CD4-positive, alpha-beta T cell (primary cell): Measurements from ENCODE around the gene TPCN2. TPM values are rescaled to one million over a fixed set of nuclear protein-coding genes. Genes with fewer than 3 reads are reported as not detected.

ENCODE experiments used
- ATAC-seq: fragments of 200-7000 bp; cut with Tn5 transposase; one replicate; pipeline ENCODE4 v1.10.0; 2022; ENCODE audit warnings: mild to moderate bottlenecking; ENCODE audit not compliant: poor library complexity
- CTCF ChIA-PET: fragments of 350-600 bp; sonication (Branson Sonifier 250); formaldehyde crosslinking; loops from one replicate; lab custom pipeline; 2021; ENCODE audit warnings: antibody characterized with exemption, inconsistent platforms; lab: Charles Lee
- POLR2A ChIA-PET: fragments of 350-600 bp; sonication (Branson Sonifier 250); formaldehyde crosslinking; loops from one replicate; lab custom pipeline; 2021; ENCODE audit warnings: antibody characterized with exemption, inconsistent platforms; lab: Charles Lee
- DNase-seq, 14 experiments: peaks; one replicate each; pipeline ENCODE4 v3.0.0-alpha.2; 2013 to 2020; ENCODE audit warnings: mixed read lengths in 2 of 14
- H3K27ac ChIP-seq, 2 donors: one replicate each; pipeline versions ENCODE4 v1.5.1 to v1.7.0; 2013; ENCODE audit warnings: low read length in 2 of 2, low read depth in 1 of 2, mild to moderate bottlenecking in 1 of 2
- H3K27me3 ChIP-seq, 2 experiments: 1 replicate in 1 of 2; 2 replicates in 1 of 2; pipeline versions ENCODE4 v1.6.1 to v1.7.0; 2013; ENCODE audit warnings: low read length in 2 of 2, control low read depth in 1 of 2, mild to moderate bottlenecking in 1 of 2, moderate library complexity in 1 of 2; ENCODE audit not compliant: insufficient read depth in 2 of 2, control insufficient read depth in 1 of 2
- H3K36me3 ChIP-seq: one replicate; pipeline ENCODE4 v1.6.1; 2013; ENCODE audit warnings: low read length, control low read depth; ENCODE audit not compliant: insufficient read depth
- H3K4me1 ChIP-seq: one replicate; pipeline ENCODE4 v1.6.1; 2013; ENCODE audit warnings: low read length, control low read depth; ENCODE audit not compliant: insufficient read depth
- H3K4me3 ChIP-seq: one replicate; pipeline ENCODE4 v1.5.1; 2013; ENCODE audit warnings: mild to moderate bottlenecking, low read length, moderate library complexity
- H3K9me3 ChIP-seq, 2 experiments: 1 replicate in 1 of 2; 2 replicates in 1 of 2; pipeline versions ENCODE4 v1.6.1 to v1.7.0; 2013; ENCODE audit warnings: low read length in 2 of 2, mild to moderate bottlenecking in 2 of 2, control low read depth in 1 of 2, moderate library complexity in 1 of 2; ENCODE audit not compliant: control insufficient read depth in 1 of 2, insufficient read depth in 1 of 2
- H3K27ac Mint-ChIP-seq: one replicate; pipeline ENCODE4 v1.8.0; 2020; ENCODE audit warnings: mixed read lengths
- H3K27me3 Mint-ChIP-seq: one replicate; pipeline ENCODE4 v1.8.0; 2021; ENCODE audit warnings: mixed read lengths
- H3K36me3 Mint-ChIP-seq: one replicate; pipeline ENCODE4 v1.8.0; 2021; ENCODE audit warnings: low read depth, mixed read lengths
- H3K4me1 Mint-ChIP-seq: one replicate; pipeline ENCODE4 v1.8.0; 2021; ENCODE audit warnings: low read depth, mixed read lengths
- H3K4me3 Mint-ChIP-seq: one replicate; pipeline ENCODE4 v1.8.0; 2020; ENCODE audit warnings: mild to moderate bottlenecking, mixed read lengths
- H3K9me3 Mint-ChIP-seq: one replicate; pipeline ENCODE4 v1.8.0; 2020; ENCODE audit warnings: mixed read lengths
- intact Hi-C, 2 experiments: fragments of 100-400 bp; cut with DNase I in 1 of 2; cut with micrococcal nuclease in 1 of 2; formaldehyde crosslinking; loops; one replicate each; pipeline versions ENCODE4 v1.15.1 to v1.9.0; 2023 to 2025; cut with DNase I, micrococcal nuclease
- microRNA-seq: library from miRNA; unstranded; fragments of <30 nt; microRNA quantifications from one replicate; pipeline ENCODE4 v1.2.0, GENCODE V29; 2021; ENCODE audit warnings: borderline microRNAs expressed, borderline replicate concordance
- total RNA-seq, 174 experiments: library from RNA in 2 of 174; stranded (reverse) in 2 of 174; gene quantifications; one replicate each; pipeline ENCODE4 v1.2.3 and lab custom pipeline; 2021 to 2026
- TF ChIP-seq, protein P1 (sequence below): fragments of 200-600 bp; IDR thresholded peaks from one replicate; pipeline ENCODE4 v1.8.0; 2022; ENCODE audit warnings: antibody characterized with exemption, mild to moderate bottlenecking

TPCN2 gene
- total RNA-seq, 2 experiments from 2014 or later: 10.2 to 11.5 TPM

- Histone ChIP-seq H3K9me3 (peaks cover 4 to 26% of the 10 kb centered on the region in 2 experiments), H3K4me1 (no peaks in the 10 kb centered on the region), H3K36me3 (no peaks in the 10 kb centered on the region), H3K4me3 (no peak overlapping the region), H3K27ac (no peak overlapping the region), H3K27me3 (no peaks in the 10 kb centered on the region)
- H3K36me3 Mint-ChIP-seq: no peaks in the 10 kb centered on the region
- no peak overlapping the region for H3K27ac Mint-ChIP-seq
- peaks cover 2% of the 10 kb centered on the region for H3K9me3 Mint-ChIP-seq
- ChIA-PET CTCF (no interaction called here), POLR2A (no interaction called here)
- no peaks in the 10 kb centered on the region for H3K27me3 Mint-ChIP-seq
- no peak overlapping the region for H3K4me3 Mint-ChIP-seq
- TF ChIP-seq, protein P1, sequence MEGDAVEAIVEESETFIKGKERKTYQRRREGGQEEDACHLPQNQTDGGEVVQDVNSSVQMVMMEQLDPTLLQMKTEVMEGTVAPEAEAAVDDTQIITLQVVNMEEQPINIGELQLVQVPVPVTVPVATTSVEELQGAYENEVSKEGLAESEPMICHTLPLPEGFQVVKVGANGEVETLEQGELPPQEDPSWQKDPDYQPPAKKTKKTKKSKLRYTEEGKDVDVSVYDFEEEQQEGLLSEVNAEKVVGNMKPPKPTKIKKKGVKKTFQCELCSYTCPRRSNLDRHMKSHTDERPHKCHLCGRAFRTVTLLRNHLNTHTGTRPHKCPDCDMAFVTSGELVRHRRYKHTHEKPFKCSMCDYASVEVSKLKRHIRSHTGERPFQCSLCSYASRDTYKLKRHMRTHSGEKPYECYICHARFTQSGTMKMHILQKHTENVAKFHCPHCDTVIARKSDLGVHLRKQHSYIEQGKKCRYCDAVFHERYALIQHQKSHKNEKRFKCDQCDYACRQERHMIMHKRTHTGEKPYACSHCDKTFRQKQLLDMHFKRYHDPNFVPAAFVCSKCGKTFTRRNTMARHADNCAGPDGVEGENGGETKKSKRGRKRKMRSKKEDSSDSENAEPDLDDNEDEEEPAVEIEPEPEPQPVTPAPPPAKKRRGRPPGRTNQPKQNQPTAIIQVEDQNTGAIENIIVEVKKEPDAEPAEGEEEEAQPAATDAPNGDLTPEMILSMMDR: no peak
- intact Hi-C loops: no loop called here
- no peaks in the 10 kb centered on the region for H3K4me1 Mint-ChIP-seq
- ATAC-seq (no peak), DNase-seq (no peak)
Observed at GRCh38 chr11:69180226-69180625, 131.5 kb downstream of the TPCN2 start.

DNA sequence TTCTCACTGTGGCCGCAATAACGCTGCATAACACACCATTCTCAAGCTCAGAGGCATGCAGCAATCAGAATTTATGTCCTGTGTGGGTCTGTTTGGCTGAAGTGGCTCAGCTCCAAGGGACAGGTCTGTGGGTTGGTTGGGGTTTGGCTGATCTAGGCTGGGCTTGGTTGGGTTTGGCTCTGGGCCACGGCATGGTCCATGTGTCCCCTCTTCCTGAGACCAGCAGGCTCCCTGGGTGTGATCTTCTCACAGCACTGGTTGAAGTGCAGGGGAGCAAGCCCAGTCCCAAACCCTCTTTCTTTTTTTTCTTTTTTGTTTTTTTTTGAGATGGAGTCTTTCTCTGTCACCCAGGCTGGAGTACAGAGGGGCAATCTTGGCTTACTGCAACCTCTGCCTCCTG is 132.0 kb downstream of the TPCN2 start:
- Histone ChIP-seq H3K4me1 (no peaks in the 10 kb centered on the region), H3K36me3 (no peaks in the 10 kb centered on the region), H3K27me3 (no peaks in the 10 kb centered on the region), H3K9me3 (peaks cover 0 to 22% of the 10 kb centered on the region in 2 experiments), H3K4me3 (no peak overlapping the region), H3K27ac (no peak overlapping the region)
- DNase-seq (no peak), ATAC-seq (no peak)
- Mint-ChIP-seq H3K27me3 (no peaks in the 10 kb centered on the region), H3K9me3 (peaks cover 2% of the 10 kb centered on the region), H3K27ac (no peak overlapping the region), H3K4me3 (no peak overlapping the region), H3K36me3 (no peaks in the 10 kb centered on the region), H3K4me1 (no peaks in the 10 kb centered on the region)
- intact Hi-C loops: no loop called here
- ChIA-PET POLR2A (no interaction called here), CTCF (no interaction called here)
- TF ChIP-seq, protein P1: no peak

- no peaks in the 10 kb centered on the region for H3K36me3 ChIP-seq
- Mint-ChIP-seq H3K27me3 (peaks cover 4% of the 10 kb centered on the region), H3K36me3 (no peaks in the 10 kb centered on the region), H3K27ac (no peak overlapping the region), H3K4me3 (no peak overlapping the region), H3K9me3 (peaks cover 2% of the 10 kb centered on the region), H3K4me1 (no peaks in the 10 kb centered on the region)
- TF ChIP-seq, protein P1: no peak
- ATAC-seq (no peak), DNase-seq (no peak)
- H3K4me3 ChIP-seq: no peak overlapping the region
- H3K4me1 ChIP-seq: no peaks in the 10 kb centered on the region
- CTCF ChIA-PET: no interaction called here
- H3K9me3 ChIP-seq: peaks cover 0 to 37% of the 10 kb centered on the region in 2 experiments
- POLR2A ChIA-PET: no interaction called here
- H3K27me3 ChIP-seq: no peaks in the 10 kb centered on the region
- intact Hi-C loops: no loop called here
- no peak overlapping the region for H3K27ac ChIP-seq
Observed at GRCh38 chr11:69183613-69184012, 134.9 kb downstream of the TPCN2 start.

Small RNA genes within 50 kb of the gene (microRNA-seq; reads per million reads assigned to microRNA genes)
- gene MIR3164: not detected

Other genes starting within 250 kb of the TPCN2 start
- 10 to 100 TPM; 11.3 to 13.2 TPM for gene CPT1A, start 207.0 kb upstream of the TPCN2 start, total RNA-seq
- gene MRPL21, start 145.1 kb upstream of the TPCN2 start, total RNA-seq: 10 to 100 TPM; 47.5 to 48.0 TPM
- 10 to 100 TPM; 17.5 to 18.5 TPM for gene IGHMBP2, start 145.0 kb upstream of the TPCN2 start, total RNA-seq
- not detected for gene MRGPRD, start 67.9 kb upstream of the TPCN2 start, total RNA-seq
- not detected for gene MRGPRF, start 35.7 kb upstream of the TPCN2 start, total RNA-seq
- under 1 TPM; 0.08 to 0.30 TPM for gene SMIM38, start 107.0 kb downstream of the TPCN2 start, total RNA-seq
- gene MYEOV, start 245.2 kb downstream of the TPCN2 start, total RNA-seq: not detected